Stimulated activated CD8-positive, alpha-beta memory T cell treated with anti-CD3 and anti-CD28 coated beads, Interleukin-2, amount 100 ng/mL, for 1 hour (primary cell): Measurements from ENCODE around the gene ACIN1.

Experiments used
- DNase-seq, 2 donors: peaks; one replicate each; pipeline ENCODE4 v3.0.0-alpha.2; 2020; ENCODE audit warnings: low read depth in 2 of 2

Gene ACIN1, protein sequence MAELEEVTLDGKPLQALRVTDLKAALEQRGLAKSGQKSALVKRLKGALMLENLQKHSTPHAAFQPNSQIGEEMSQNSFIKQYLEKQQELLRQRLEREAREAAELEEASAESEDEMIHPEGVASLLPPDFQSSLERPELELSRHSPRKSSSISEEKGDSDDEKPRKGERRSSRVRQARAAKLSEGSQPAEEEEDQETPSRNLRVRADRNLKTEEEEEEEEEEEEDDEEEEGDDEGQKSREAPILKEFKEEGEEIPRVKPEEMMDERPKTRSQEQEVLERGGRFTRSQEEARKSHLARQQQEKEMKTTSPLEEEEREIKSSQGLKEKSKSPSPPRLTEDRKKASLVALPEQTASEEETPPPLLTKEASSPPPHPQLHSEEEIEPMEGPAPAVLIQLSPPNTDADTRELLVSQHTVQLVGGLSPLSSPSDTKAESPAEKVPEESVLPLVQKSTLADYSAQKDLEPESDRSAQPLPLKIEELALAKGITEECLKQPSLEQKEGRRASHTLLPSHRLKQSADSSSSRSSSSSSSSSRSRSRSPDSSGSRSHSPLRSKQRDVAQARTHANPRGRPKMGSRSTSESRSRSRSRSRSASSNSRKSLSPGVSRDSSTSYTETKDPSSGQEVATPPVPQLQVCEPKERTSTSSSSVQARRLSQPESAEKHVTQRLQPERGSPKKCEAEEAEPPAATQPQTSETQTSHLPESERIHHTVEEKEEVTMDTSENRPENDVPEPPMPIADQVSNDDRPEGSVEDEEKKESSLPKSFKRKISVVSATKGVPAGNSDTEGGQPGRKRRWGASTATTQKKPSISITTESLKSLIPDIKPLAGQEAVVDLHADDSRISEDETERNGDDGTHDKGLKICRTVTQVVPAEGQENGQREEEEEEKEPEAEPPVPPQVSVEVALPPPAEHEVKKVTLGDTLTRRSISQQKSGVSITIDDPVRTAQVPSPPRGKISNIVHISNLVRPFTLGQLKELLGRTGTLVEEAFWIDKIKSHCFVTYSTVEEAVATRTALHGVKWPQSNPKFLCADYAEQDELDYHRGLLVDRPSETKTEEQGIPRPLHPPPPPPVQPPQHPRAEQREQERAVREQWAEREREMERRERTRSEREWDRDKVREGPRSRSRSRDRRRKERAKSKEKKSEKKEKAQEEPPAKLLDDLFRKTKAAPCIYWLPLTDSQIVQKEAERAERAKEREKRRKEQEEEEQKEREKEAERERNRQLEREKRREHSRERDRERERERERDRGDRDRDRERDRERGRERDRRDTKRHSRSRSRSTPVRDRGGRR

DNA sequence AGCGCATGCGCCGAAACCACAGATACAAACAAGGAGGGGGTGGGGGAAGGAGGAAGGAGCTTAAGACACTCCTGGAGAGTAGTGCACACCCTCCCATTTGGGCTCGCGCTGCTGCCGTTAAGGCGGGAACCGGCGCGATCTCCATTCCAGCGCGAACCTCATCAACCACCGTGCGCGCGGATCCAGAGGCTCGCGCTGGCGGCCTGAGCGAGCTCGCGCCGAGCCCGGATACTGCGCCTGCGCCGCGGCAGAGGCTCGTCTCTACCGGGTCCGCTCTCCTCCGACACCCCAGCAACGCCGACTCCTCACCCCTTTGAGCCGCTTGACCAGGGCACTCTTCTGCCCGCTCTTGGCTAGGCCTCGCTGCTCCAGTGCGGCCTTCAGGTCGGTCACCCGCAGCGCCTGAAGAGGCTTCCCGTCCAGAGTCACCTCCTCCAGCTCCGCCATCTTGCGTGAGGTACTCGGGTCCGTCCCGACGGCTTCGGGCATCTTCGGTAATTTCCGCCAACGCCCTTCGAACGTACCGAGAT lies at the start of gene ACIN1:
ACIN1 (minus strand) TSS at position 471 of the 530 bp plus-strand sequence; CDS start at position 447, 24 bp downstream.
- DNase-seq, result peak in 1 of 2 donors; percentile 35

DNA sequence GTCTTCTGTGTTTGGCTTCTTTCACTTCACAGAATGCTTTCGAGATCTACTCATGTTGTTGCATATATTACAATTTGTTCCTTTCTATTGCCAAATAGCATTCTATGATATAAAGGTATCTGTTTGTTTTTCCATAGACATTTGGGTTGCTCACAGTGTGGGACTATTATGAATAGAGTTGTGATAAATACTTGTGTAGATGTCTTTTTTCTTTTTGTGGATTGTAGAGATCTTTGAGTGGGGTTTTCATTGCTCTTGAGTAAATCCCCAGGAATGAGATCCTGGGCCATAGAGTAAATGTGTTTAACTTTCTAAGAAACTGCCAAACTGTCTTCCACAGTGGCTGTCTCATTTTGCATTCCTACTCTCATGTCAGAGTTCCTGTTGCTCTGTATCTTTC lies 49.0 kb upstream of the ACIN1 start:
- no peak for DNase-seq

DNA sequence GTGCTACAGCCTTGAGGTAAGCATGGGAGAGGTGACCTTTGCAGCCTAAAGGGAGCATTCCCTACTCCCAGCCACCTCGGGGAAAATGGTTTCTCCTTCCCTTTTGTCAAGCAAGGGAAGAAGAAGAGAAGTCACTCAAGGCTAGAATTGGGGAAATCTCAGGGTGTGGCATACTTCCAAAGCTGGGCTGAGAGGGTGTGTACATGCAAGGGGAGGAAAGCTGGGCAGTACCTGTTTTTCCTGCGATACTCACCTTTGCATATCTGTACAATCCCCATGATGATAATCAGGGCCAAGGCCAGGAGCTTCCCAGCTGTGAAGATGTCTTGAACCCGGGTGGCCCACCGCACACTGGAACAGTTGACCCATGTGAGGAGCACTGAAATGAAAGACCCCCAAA lies 47.9 kb upstream of the ACIN1 start:
- no peak for DNase-seq

DNA sequence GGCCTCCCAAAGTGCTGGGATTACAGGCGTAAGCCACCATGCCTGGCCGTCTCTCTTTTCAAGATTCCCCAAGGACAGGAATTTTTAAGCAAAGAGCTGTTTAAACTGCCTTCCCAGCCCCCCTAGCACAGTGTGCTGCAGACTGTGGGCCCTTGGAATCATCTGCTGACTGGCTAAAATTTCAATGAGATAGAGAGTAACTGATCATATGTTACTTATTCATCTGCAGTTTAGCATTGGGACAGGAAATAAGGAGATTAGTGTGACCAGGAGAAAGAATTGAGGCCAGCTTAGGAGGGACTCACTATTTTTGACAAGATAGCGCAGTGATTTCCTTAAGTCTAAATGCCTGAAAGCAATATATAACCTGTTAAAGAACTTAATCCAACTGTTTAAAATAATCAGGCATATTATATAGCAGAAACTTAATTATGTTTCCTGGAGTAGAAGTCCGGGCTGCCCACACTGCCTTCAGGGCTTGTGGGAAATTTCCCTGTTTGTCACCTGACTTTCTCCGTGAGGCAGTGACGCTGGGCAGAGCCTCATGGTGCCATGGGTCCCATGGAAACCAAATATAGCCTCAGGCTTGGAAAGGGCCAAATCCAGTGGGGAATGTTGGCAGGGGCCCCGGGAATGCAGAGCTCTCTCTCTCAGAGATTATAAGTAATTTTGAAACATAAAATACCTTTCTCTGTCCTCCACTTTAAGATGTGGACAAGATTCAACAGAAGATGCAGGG lies 46.9 kb upstream of the ACIN1 start:
- DNase-seq, result no peak

DNA sequence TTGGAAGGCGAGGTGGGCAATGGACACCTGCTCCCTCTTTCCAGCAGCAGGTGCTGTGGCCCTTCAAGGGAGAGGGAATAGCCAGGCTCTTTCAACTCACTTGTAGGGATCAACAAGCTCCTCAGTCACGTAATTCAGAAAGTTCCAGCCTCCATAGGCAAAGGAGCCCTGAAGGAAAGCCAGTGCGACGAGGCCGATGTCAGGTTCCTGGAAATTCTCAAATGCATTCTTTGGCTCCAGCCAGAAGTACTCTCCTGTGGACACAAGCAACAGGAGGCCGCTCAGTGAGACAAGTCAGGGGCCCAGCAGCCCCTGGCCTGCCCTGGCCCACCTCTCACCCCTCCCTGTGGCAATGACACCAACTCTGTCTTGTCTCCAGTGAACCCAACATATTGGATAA lies 45.4 kb upstream of the ACIN1 start:
- no peak for DNase-seq

DNA sequence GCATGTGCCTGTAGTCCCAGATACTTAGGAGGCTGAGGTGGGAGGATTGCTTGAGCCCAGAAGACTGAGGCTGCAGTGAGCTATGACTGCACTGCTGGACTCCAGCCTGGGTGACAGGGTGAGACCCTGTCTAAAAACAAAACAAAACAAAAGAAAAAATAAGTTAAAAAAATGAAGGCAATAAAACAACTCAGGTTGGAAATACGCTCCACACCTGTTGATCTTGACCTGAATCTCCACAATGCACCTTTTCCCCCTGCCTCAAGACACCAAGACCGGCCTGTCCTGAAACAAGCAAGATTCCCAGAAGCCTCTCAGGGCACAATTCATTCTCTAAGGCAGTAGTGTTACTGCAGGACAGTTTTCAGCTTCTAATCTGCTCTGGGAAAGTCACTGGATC lies 44.9 kb upstream of the ACIN1 start:
- no peak for DNase-seq

DNA sequence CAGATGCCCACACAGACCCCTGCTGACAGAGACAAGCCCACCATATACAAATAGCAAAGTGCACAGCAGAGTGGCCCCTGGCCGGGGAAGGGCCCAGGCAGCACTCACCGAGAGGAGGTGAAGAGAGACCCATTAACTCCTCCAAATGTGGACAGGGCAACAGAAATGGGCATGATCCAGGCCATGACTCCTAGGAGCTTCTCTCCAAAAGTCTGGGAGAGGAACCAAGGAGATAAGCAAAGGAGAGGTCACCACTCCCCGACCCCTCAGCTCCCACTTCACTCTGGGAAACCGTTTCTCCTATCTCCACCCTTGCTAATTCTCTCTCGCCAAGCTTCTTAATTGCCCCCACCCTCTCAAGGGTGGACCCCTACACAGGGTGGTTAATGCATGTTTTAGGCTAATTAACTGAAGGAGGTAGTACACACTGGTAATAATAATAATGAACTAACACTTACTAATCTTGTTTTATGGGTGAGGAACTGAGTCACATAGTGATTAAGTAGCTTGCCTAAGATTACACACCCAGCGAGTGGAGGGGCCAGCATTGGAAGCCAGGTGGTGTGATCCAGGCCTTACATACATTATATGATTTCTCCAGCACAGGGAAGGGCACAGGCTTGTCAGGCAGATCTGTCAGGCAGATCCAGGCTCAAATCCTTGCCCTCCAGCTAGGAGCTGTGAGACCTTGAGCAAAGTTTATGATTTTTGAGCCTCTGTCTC lies 43.0 kb upstream of the ACIN1 start:
- no peak for DNase-seq

DNA sequence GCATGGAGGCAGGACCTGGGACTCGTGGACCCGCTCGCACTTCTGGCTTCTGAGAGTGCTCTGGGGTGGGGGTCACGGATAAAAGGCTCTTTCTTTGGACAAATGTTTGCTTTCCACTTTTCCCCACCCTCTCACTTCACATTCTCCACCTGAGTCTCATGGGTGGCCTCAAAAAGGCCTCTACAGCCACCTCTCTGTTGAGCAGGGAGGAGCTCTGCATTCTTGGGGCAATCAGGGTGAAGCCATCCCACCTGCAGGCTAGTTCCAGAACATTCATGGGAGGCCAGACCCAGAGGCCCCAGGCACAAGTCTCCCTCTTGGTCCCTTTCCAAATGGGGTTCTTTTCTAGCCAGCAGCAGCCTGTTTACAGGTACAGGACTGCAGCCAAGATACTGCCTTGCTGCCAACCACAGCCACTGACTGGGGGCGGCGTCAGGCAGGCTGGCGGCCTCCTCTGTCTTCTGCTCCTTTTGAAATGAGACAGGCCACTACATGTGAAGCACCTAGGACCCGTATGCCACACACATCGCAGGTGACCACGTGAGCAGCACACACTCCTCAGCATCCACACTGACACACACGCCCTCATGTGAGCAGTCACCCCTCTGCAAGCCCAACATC lies 42.4 kb upstream of the ACIN1 start:
- DNase-seq, result no peak

DNA sequence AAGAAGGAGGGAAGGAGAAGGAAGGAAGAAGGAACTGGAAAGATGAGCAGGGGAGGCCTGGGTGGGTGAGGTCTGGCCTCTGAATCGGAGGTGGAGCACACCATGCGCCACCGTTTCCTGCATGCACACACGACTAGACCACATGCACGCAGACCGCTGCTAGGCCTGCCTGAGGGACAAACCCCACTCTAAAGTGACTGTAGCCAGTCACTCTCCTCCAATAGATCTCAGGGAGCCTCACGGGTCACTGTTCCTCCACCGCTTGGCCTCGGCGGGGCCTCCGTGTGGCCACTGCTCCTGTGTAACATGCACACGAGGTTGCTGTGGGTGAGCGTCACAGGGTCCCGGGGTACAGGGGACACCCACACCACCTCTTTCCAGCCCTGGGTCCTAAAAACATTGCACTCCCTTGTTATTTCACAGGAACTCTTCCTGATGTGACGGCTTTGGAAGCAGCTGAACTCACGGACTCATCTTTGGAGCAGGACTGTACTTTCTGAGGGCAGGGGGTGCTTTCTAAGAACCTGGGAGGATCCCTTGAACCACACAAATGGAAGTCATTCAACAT lies 41.7 kb upstream of the ACIN1 start:
- no peak for DNase-seq

DNA sequence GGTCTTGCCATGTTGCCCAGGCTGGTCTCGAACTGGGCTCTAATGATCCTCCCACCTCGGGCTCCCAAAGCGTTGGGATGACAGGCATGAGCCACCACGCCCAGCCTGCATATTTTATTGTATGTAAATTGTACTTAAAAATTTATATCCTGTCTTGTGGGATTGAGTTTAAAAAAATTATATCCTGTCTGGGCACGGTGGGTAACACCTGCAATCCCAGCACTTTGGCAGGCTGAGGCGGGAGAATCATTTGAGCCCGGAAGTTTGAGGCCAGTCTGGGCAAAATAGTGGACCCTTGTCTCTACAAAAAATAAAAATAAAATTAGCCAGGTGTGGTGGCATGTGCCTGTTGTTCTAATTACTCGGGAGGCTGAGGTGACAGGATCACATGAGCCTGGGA lies 38.0 kb upstream of the ACIN1 start:
- DNase-seq, result no peak

DNA sequence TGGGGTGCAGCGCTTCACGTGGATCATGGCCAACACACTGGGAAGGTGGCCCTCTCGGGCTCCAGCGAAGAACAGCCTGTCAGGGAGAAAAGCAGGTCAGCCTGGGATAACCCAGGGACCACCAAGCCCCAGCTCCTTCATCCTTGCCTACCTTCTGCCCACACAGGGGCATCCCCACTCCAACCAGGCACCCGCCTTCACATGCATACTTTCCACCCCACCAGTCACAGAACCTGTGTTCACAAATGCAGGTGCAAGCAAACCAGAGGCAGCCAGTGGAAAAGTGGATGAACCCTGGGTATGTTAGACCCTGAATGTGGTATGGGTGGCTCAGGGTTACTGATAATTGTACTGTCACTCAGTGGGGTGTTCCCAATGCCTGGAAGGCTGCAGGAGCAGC lies 36.5 kb upstream of the ACIN1 start:
- DNase-seq, result no peak

DNA sequence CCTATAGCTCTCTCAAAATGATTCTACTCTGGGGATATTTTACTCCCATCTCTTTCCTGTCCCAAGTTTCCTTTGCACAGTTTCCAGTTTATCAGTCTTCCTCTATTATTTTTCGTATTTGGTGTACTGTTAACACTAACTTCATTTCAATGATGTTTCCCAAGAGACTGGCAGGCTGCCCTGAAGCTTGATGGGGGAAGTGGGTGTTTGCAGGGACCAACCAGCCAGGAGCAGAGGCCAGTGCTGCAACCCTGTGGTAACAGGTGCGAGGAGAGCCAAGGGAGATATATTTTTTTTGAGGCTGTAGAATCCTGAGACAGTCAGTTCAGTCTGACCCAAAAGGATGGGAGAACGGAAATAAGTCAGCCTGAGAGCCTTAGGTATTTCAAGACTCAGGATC lies 35.9 kb upstream of the ACIN1 start:
- no peak for DNase-seq

DNA sequence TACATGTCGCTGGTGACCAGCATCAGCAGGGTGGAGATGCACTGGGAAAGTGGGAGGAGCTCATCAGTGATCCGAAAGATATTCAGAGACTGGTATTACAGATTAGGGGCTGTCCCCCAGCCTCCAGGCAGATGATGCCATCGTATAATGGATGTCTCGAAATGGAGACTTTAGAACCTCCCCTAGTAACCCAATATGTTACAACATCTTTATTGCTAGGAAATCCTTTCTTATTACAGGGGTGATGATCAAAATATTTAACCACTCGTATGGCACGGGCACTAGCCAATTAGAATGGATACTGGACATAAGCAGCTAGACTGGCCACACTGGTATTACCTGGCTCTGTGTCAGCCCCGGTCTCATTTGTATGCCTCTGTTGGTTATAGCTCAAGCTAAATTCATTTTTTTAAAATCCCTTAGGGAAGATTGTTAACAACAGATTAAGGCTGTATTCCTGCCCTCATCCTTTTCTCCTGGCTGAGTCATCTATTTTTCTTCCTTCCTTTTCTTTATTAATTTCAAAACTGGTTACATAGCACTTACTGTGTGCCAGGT lies 34.9 kb upstream of the ACIN1 start:
- DNase-seq, result no peak

DNA sequence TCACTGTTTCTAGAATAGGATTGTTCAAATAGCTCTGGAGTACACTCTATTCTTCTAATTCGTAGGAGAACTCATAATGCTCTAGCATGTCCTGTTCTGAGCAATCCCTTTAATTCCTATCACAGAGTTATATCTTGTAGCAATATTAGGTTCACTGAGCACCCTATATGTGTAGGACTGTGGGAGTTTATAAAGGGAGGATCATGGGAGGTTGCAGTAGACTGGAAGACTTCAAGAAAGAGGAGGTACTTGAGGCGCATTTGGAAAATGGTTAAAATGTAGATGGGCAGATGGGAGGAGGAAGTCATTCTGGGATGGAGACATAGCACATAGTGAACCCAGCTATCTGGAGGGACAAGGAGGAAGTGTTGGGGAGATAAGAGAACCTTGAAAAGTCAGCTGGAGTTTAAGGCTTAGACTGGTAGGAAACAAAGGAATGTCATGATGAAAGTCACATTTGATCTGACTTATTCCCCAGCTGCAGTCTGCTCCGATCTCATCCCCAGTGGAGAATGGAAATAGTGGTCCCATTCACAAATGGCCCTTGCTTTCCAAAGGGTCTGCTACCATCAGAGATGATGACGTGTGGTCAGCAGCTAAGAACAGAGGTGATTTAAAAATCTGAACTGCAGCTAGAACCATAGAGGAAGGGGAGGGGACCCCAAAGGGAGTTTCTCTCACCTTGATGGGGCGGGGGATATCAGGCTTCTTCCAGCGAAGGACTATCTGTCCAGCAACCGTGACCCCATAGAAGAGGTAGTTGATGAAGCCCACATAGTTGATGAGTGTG lies 34.2 kb upstream of the ACIN1 start:
- DNase-seq, result no peak

DNA sequence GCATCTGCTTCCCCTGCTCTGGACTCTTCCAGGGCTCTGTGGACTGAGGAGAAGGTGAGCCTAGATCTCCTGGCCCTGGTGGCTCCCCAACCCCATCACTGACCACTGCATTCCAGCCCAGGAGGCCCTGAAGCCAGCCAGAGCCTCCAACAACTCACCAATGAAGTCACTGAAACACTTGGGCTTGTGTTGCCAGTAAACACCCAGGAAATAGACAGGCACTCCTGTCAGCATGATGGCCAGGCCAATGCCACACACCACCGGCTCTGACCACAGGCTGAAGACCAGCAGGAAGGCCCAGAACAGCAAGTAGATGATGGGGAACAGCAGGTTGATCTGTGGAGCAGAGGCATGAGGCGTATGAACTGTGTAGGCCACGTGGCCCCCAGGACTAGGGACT lies 32.9 kb upstream of the ACIN1 start:
- DNase-seq, result no peak

DNA sequence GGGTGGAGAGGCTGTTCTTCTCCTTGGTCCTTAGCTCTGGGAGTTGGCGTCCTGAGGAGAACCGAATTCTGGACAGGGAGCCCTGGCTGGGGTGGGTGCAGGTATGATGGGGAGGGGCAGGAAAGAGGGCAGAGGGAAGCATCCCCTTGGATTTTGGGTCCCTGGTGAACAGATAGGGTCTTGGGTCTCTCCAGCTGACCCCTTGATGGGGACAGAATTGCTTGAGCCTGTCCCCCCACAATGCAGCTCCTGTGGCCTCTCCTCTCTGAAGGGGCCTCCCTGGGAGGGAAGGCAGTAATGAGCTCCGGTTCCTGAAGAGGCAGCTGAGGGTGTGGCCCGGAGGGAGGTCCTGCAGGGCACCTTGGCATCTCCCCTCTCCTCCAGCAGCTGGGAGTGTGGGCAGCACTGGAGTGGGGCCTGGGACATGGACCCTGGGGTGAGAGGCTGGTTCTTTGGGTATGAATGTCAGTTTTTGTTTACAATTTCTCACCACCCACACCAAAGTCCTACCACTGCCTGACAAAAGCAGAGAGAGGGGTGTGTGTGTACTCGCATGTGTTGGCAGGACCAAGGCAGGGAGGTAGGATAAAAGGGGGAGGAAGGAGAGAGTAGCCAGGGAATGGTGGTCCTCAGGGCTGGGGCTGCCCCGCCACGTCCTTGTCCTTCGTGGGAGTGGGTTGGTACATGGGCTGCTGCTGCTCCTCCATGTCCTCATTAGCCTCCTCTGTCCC lies 31.8 kb upstream of the ACIN1 start:
- DNase-seq, result no peak

DNA sequence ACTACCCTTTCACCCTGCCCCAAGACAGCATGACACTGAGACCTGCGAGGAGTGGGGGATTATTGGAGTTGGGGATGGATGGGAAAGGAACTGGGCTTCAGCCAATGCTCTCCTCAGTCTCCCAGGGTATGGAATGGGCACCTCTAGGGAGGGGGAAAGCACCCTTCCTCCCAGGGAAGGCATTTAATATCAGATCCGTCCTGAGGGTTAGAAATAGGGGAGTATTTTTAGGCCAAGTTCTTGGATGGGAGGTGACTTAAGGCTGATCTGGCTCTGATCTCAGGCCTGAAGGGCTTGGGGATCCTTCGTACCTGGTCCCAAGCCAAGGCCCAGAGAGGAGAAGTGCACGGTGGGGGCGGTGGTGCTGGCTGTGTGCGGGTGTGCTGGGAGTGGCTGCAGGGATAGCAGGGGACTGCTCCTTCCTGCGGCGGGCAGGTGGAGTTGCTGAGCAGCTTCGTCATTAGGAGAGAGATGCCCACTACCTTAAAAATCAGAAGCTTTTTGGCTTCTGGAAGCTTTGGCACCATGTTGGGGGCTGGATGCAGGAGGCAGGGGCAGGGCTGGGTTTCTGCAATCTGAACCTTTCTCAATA lies 31.1 kb upstream of the ACIN1 start:
- DNase-seq, result no peak
